ENCODE data around the gene FGG.

The FGG gene

GRCh38 chr4:154583677-154584076 lies 28.8 kb downstream of the FGG start:
- no peak for DNase-seq

- no peak for DNase-seq
Observed at GRCh38 chr4:154583230-154583629, 29.2 kb downstream of the FGG start.

- DNase-seq = no peak
Observed at GRCh38 chr4:154582723-154583122, 29.7 kb downstream of the FGG start.

- DNase-seq = no peak
Observed at GRCh38 chr4:154579927-154580326, 32.5 kb downstream of the FGG start.

- DNase-seq = no peak
Observed at GRCh38 chr4:154578919-154579318, 33.5 kb downstream of the FGG start.

- no peak for DNase-seq
Observed at GRCh38 chr4:154577324-154577723, 35.1 kb downstream of the FGG start.

- no peak for DNase-seq
Observed at GRCh38 chr4:154574311-154574710, 38.1 kb downstream of the FGG start.

- no peak for DNase-seq
Observed at GRCh38 chr4:154573190-154573870, 39.1 kb downstream of the FGG start.

- no peak for DNase-seq
Observed at GRCh38 chr4:154569584-154569983, 42.9 kb downstream of the FGG start.

GRCh38 chr4:154569028-154569427 lies 43.4 kb downstream of the FGG start:
- DNase-seq = no peak

- no peak for DNase-seq
Observed at GRCh38 chr4:154566639-154567204, 45.7 kb downstream of the FGG start.

- DNase-seq = no peak
Observed at GRCh38 chr4:154565704-154566103, 46.8 kb downstream of the FGG start.

GRCh38 chr4:154564311-154564710 lies 48.1 kb downstream of the FGG start:
- no peak for DNase-seq

GRCh38 chr4:154562697-154563254 lies 49.7 kb downstream of the FGG start, which contains the start of gene FGB:
Gene FGB, plus strand, starts transcription at chr4:154563011. Its CDS starts 8 bp downstream, at chr4:154563019.
- no peak for DNase-seq

- DNase-seq = no peak
Observed at GRCh38 chr4:154560824-154561231, 51.6 kb downstream of the FGG start.

- DNase-seq = no peak
Observed at GRCh38 chr4:154560419-154560801, 52.0 kb downstream of the FGG start.

- DNase-seq = peak; percentile 15
Observed at GRCh38 chr4:154559494-154560418, 52.7 kb downstream of the FGG start.

GRCh38 chr4:154559141-154559493 lies 53.3 kb downstream of the FGG start:
- no peak for DNase-seq

Measured in CD4-positive, alpha-beta T cell treated with Interleukin-10 for 1 hour (primary cell).